Neural progenitor cell (in vitro differentiated cells): ENCODE measurements around the gene MYH7. TPM values are rescaled to one million over a fixed set of nuclear protein-coding genes. Genes with fewer than 3 reads are reported as not detected.

Source experiments
- DNase-seq: peaks from one replicate; pipeline ENCODE4 v3.0.0-alpha.2; 2016; ENCODE audit warnings: low spot score
- H2AFZ ChIP-seq: fragments of 200-600 bp; sonication (generic); replicated peaks from 2 replicates; pipeline ENCODE4 v1.6.1; 2016; ENCODE audit warnings: antibody characterized with exemption
- H3F3A ChIP-seq: fragments of 200-600 bp; sonication (generic); 2 replicates; pipeline ENCODE4 v1.6.1; 2016; ENCODE audit warnings: antibody characterized with exemption, low read depth
- H3K27ac ChIP-seq: fragments of 200-600 bp; sonication (generic); 2 replicates; pipeline ENCODE4 v1.5.1; 2016; ENCODE audit warnings: mild to moderate bottlenecking
- H3K27me3 ChIP-seq: fragments of 200-600 bp; sonication (generic); 2 replicates; pipeline ENCODE4 v1.6.1; 2016; ENCODE audit warnings: mild to moderate bottlenecking, moderate library complexity
- H3K36me3 ChIP-seq: fragments of 200-600 bp; sonication (generic); 2 replicates; pipeline ENCODE4 v1.5.1; 2016
- H3K4me1 ChIP-seq: fragments of 200-600 bp; sonication (generic); 2 replicates; pipeline ENCODE4 v1.6.1; 2016; ENCODE audit warnings: mixed run types
- H3K4me2 ChIP-seq: fragments of 200-600 bp; sonication (generic); 2 replicates; pipeline ENCODE4 v1.6.1; 2016
- H3K4me3 ChIP-seq: fragments of 200-600 bp; sonication (generic); 2 replicates; pipeline ENCODE4 v1.5.1; 2016
- H3K79me2 ChIP-seq: fragments of 200-600 bp; sonication (generic); 2 replicates; pipeline ENCODE4 v1.6.1; 2016; ENCODE audit warnings: low read depth
- H3K9ac ChIP-seq: fragments of 200-600 bp; sonication (generic); 2 replicates; pipeline ENCODE4 v1.6.1; 2016
- H3K9me3 ChIP-seq: fragments of 200-600 bp; sonication (generic); 2 replicates; pipeline ENCODE4 v1.5.1; 2016; ENCODE audit warnings: low read depth
- H4K20me1 ChIP-seq: fragments of 200-600 bp; sonication (generic); 2 replicates; pipeline ENCODE4 v1.6.1; 2016; ENCODE audit warnings: low read depth
- H3K27ac Mint-ChIP-seq: 3 replicates; pipeline ENCODE4 v1.8.0; 2021; ENCODE audit warnings: mixed read lengths
- H3K27me3 Mint-ChIP-seq: 2 replicates; pipeline ENCODE4 v1.8.0; 2022; ENCODE audit warnings: low read depth, mild to moderate bottlenecking, inconsistent platforms, moderate library complexity, mixed read lengths; ENCODE audit not compliant: insufficient read depth
- H3K36me3 Mint-ChIP-seq: 3 replicates; pipeline ENCODE4 v1.8.0; 2021; ENCODE audit warnings: mixed read lengths
- H3K4me1 Mint-ChIP-seq: 3 replicates; pipeline ENCODE4 v1.8.0; 2021; ENCODE audit warnings: mixed read lengths
- H3K4me3 Mint-ChIP-seq: 3 replicates; pipeline ENCODE4 v1.8.0; 2021; ENCODE audit warnings: mild to moderate bottlenecking, moderate library complexity, mixed read lengths
- H3K9me3 Mint-ChIP-seq: 3 replicates; pipeline ENCODE4 v1.8.0; 2020; ENCODE audit warnings: mixed read lengths
- CTCF ChIP-seq: fragments of 200-600 bp; sonication (generic); IDR thresholded peaks from 2 replicates; pipeline ENCODE4 v1.5.1; 2017; ENCODE audit warnings: antibody characterized with exemption, mild to moderate bottlenecking
- EZH2 ChIP-seq: fragments of 200-600 bp; sonication (generic); IDR thresholded peaks from 2 replicates; pipeline ENCODE4 v1.6.1; 2017; ENCODE audit warnings: antibody characterized with exemption, mild to moderate bottlenecking, moderate library complexity
- EZH2phosphoT487 ChIP-seq: fragments of 200-600 bp; sonication (generic); IDR thresholded peaks from 2 replicates; pipeline ENCODE4 v1.6.1; 2017; ENCODE audit warnings: antibody characterized with exemption
- total RNA-seq: library from RNA; depleted of rRNA; stranded (reverse); fragments of >200 nt; gene quantifications from 2 replicates; pipeline ENCODE4 v1.2.3, GENCODE V29; 2015; ENCODE audit warnings: low replicate concordance

The MYH7 gene
- 0.19 TPM in 1 of 2 replicates, not detected in the other for total RNA-seq

GRCh38 chr14:23435543-23436326, at the start of gene MYH7:
TSS of gene MYH7 (minus strand) at chr14:23435660. CDS start at chr14:23433732, 1,928 bp downstream.
- Mint-ChIP-seq H3K4me3 (peak within 1 kb of the TSS; percentile 31), H3K36me3 (peaks cover 2% of the 10 kb centered on the region), H3K4me1 (peaks cover 70% of the 10 kb centered on the region), H3K27ac (peak within 1 kb of the TSS; percentile 100), H3K27me3 (peaks cover 13% of the 10 kb centered on the region), H3K9me3 (peaks cover 5% of the 10 kb centered on the region)
- H3K9me3 ChIP-seq, result no peaks in the 10 kb centered on the region
- peak within 1 kb of the TSS; percentile 41 for H3K27ac ChIP-seq
- peak; percentile 39 for DNase-seq
- peak within 1 kb of the TSS; percentile 42 for H3K4me2 ChIP-seq
- H3K9ac ChIP-seq, result no peak within 1 kb of the TSS
- no peak within 1 kb of the TSS for H3K4me3 ChIP-seq
- no peaks in the 10 kb centered on the region for H3K79me2 ChIP-seq
- no peaks in the 10 kb centered on the region for H4K20me1 ChIP-seq
- peaks cover 37% of the 10 kb centered on the region for H3F3A ChIP-seq
- peaks cover 48% of the 10 kb centered on the region for H3K4me1 ChIP-seq
- H3K36me3 ChIP-seq, result no peaks in the 10 kb centered on the region
- H3K27me3 ChIP-seq, result no peaks in the 10 kb centered on the region
- no peak within 1 kb of the TSS for H2AFZ ChIP-seq
- no peak for TF ChIP-seq EZH2
- no peak for TF ChIP-seq CTCF
- no peak for TF ChIP-seq EZH2phosphoT487

- peak overlapping the region; percentile 56 for H3K4me2 ChIP-seq
Observed at GRCh38 chr14:23483236-23483854, 47.9 kb upstream of the MYH7 start.

GRCh38 chr14:23482823-23483148, 47.3 kb upstream of the MYH7 start:
- H3K36me3 ChIP-seq, result peaks cover 11% of the 10 kb centered on the region
- peak overlapping the region; percentile 42 for H3K4me2 ChIP-seq
- H3K4me1 ChIP-seq, result peaks cover 43% of the 10 kb centered on the region
- DNase-seq, result no peak
- H3K4me3 Mint-ChIP-seq, result no peak overlapping the region
- no peak overlapping the region for H2AFZ ChIP-seq
- peaks cover 56% of the 10 kb centered on the region for H3K4me1 Mint-ChIP-seq
- peaks cover 66% of the 10 kb centered on the region for H3F3A ChIP-seq
- no peaks in the 10 kb centered on the region for H3K27me3 ChIP-seq
- no peaks in the 10 kb centered on the region for H3K9me3 ChIP-seq
- no peaks in the 10 kb centered on the region for H3K79me2 ChIP-seq
- H3K4me3 ChIP-seq, result no peak overlapping the region
- TF ChIP-seq CTCF, result no peak
- TF ChIP-seq EZH2, result no peak
- no peak for TF ChIP-seq EZH2phosphoT487
- no peaks in the 10 kb centered on the region for H3K9me3 Mint-ChIP-seq
- H3K27me3 Mint-ChIP-seq, result peaks cover 2% of the 10 kb centered on the region
- peaks cover 2% of the 10 kb centered on the region for H3K36me3 Mint-ChIP-seq
- H3K9ac ChIP-seq, result no peak overlapping the region
- peaks cover 20% of the 10 kb centered on the region for H4K20me1 ChIP-seq
- H3K27ac ChIP-seq, result no peak overlapping the region
- no peak overlapping the region for H3K27ac Mint-ChIP-seq

More at GRCh38 chr14:23483236-23483854, 47.9 kb upstream of the MYH7 start:
- H3K27me3 Mint-ChIP-seq, result peaks cover 2% of the 10 kb centered on the region
- H3F3A ChIP-seq, result peaks cover 63% of the 10 kb centered on the region
- H3K79me2 ChIP-seq, result no peaks in the 10 kb centered on the region
- H3K9ac ChIP-seq, result no peak overlapping the region
- H4K20me1 ChIP-seq, result peaks cover 16% of the 10 kb centered on the region
- H3K9me3 ChIP-seq, result no peaks in the 10 kb centered on the region
- TF ChIP-seq EZH2 (no peak), CTCF (peak; percentile 78)
- no peak overlapping the region for H2AFZ ChIP-seq
- no peak overlapping the region for H3K4me3 ChIP-seq
- no peaks in the 10 kb centered on the region for H3K27me3 ChIP-seq
- no peaks in the 10 kb centered on the region for H3K9me3 Mint-ChIP-seq
- peaks cover 43% of the 10 kb centered on the region for H3K4me1 ChIP-seq
- no peak overlapping the region for H3K4me3 Mint-ChIP-seq
- no peak overlapping the region for H3K27ac ChIP-seq
- H3K36me3 ChIP-seq, result peaks cover 7% of the 10 kb centered on the region
- H3K36me3 Mint-ChIP-seq, result peaks cover 2% of the 10 kb centered on the region
- H3K4me1 Mint-ChIP-seq, result peaks cover 60% of the 10 kb centered on the region
- peak; percentile 87 for DNase-seq
- peak overlapping the region; percentile 3 for H3K27ac Mint-ChIP-seq
